GM12891 (cell line): ENCODE data around the gene KDM4E.
A peak's percentile ranks its signal among the peaks of the same experiment; 100 is the strongest.
"Not testable (repeated sequence)": the region's sequence is repeated elsewhere in the genome, so short reads cannot be mapped to it uniquely, and the experiment has no call there.

ENCODE experiments used
- DNase-seq: peaks from one replicate; pipeline ENCODE4 v3.0.0; 2011; ENCODE audit warnings: low spot score; ENCODE audit not compliant: insufficient read length
- FAIRE-seq: peaks from 2 replicates; lab custom pipeline; 2011; peaks lifted over from hg19 to GRCh38; lab: Jason Lieb, UNC
- PAX5 ChIP-seq: IDR thresholded peaks from 2 replicates; pipeline ENCODE4 v1.6.1; 2011; ENCODE audit warnings: low read length, moderate library complexity, mild to moderate bottlenecking; ENCODE audit not compliant: insufficient read depth, severe bottlenecking
- POLR2A ChIP-seq: IDR thresholded peaks from 2 replicates; pipeline ENCODE4 v1.6.1; 2011; ENCODE audit warnings: low read depth, low read length, control low read depth
- POLR2AphosphoS5 ChIP-seq: IDR thresholded peaks from 2 replicates; pipeline ENCODE4 v1.6.1; 2011; ENCODE audit warnings: low read depth, low read length, control low read depth
- POU2F2 ChIP-seq: IDR thresholded peaks from 2 replicates; pipeline ENCODE4 v1.6.1; 2011; ENCODE audit warnings: low read depth, mild to moderate bottlenecking, control low read depth, low read length, moderate library complexity
- SPI1 ChIP-seq: IDR thresholded peaks from 2 replicates; pipeline ENCODE4 v1.6.1; 2011; ENCODE audit warnings: low read depth, low read length, control low read depth
- TAF1 ChIP-seq: IDR thresholded peaks from 2 replicates; pipeline ENCODE4 v1.6.1; 2011; ENCODE audit warnings: low read depth, low read length, control low read depth

The KDM4E gene

GRCh38 chr11:95014184-95014821, 10.8 kb upstream of the KDM4E start:
- TF ChIP-seq TAF1 (no peak), PAX5 (no peak), POLR2AphosphoS5 (no peak), POU2F2 (no peak), POLR2A (no peak)
- FAIRE-seq (no peak), DNase-seq (no peak)

- DNase-seq (no peak), FAIRE-seq (no peak)
- no peak for TF ChIP-seq POLR2A
Measured at GRCh38 chr11:95016139-95016538, 8.9 kb upstream of the KDM4E start.

GRCh38 chr11:95021468-95021867, 3.6 kb upstream of the KDM4E start:
- not testable (repeated sequence) for FAIRE-seq, DNase-seq

GRCh38 chr11:95025594-95025993, 536 bp downstream of the KDM4E start:
- FAIRE-seq, DNase-seq: not testable (repeated sequence)

- FAIRE-seq = no peak
- TF ChIP-seq PAX5 = no peak
- no peak for TF ChIP-seq POU2F2
- TF ChIP-seq SPI1 = no peak
- no peak for TF ChIP-seq TAF1
- TF ChIP-seq POLR2AphosphoS5 = no peak
- TF ChIP-seq POLR2A = no peak
- DNase-seq = no peak
Measured at GRCh38 chr11:95028357-95028756, 3.3 kb downstream of the KDM4E start.

GRCh38 chr11:95033051-95033450, 8.0 kb downstream of the KDM4E start:
- no peak for DNase-seq
- FAIRE-seq = no peak
- no peak for TF ChIP-seq SPI1
- no peak for TF ChIP-seq POU2F2
- TF ChIP-seq PAX5 = no peak
- TF ChIP-seq POLR2A = no peak

- DNase-seq (no peak), FAIRE-seq (no peak)
- no peak for TF ChIP-seq POU2F2
- TF ChIP-seq PAX5 = no peak
- no peak for TF ChIP-seq POLR2A
- no peak for TF ChIP-seq POLR2AphosphoS5
- no peak for TF ChIP-seq TAF1
- no peak for TF ChIP-seq SPI1
Measured at GRCh38 chr11:95035316-95035715, 10.3 kb downstream of the KDM4E start.

- DNase-seq, FAIRE-seq: not testable (repeated sequence)
Measured at GRCh38 chr11:95037356-95038035, 12.4 kb downstream of the KDM4E start.

GRCh38 chr11:95042239-95042638, 17.2 kb downstream of the KDM4E start:
- DNase-seq (no peak), FAIRE-seq (no peak)
- no peak for TF ChIP-seq TAF1
- TF ChIP-seq POU2F2 = no peak
- no peak for TF ChIP-seq POLR2AphosphoS5
- no peak for TF ChIP-seq POLR2A
- no peak for TF ChIP-seq PAX5
- TF ChIP-seq SPI1 = no peak

- FAIRE-seq = no peak
- no peak for DNase-seq
- TF ChIP-seq TAF1 (no peak), SPI1 (no peak), POU2F2 (no peak)
Measured at GRCh38 chr11:95042906-95043305, 17.8 kb downstream of the KDM4E start.

- DNase-seq (no peak), FAIRE-seq (no peak)
- no peak for TF ChIP-seq PAX5
- TF ChIP-seq SPI1 = no peak
- TF ChIP-seq POU2F2 = no peak
- TF ChIP-seq POLR2AphosphoS5 = no peak
- TF ChIP-seq POLR2A = no peak
- no peak for TF ChIP-seq TAF1
Measured at GRCh38 chr11:95044010-95044409, 19.0 kb downstream of the KDM4E start.

- TF ChIP-seq POLR2A (no peak), POLR2AphosphoS5 (no peak), TAF1 (no peak), SPI1 (no peak), POU2F2 (no peak), PAX5 (no peak)
- FAIRE-seq = no peak
- no peak for DNase-seq
Measured at GRCh38 chr11:95045812-95046211, 20.8 kb downstream of the KDM4E start.

GRCh38 chr11:95049122-95049521, 24.1 kb downstream of the KDM4E start, which contains the start of gene KDM4F:
Gene KDM4F (plus strand): TSS chr11:95049422.
- DNase-seq = not testable (repeated sequence)
- peak; percentile 79 for FAIRE-seq
